HG02763 (cell line): ENCODE data around the gene KDM7A.
"Not testable (repeated sequence)": the region's sequence is repeated elsewhere in the genome, so short reads cannot be mapped to it uniquely, and the experiment has no call there.

Experiments
- ATAC-seq: cut with Tn5 transposase; IDR thresholded peaks from one replicate; pipeline ENCODE4 v1.9.1; 2021; ENCODE audit warnings: mild to moderate bottlenecking, moderate library complexity; ENCODE audit not compliant: unreplicated experiment

The KDM7A gene

GRCh38 chr7:140162081-140162480, 14.7 kb downstream of the KDM7A start:
- ATAC-seq, result not testable (repeated sequence)

GRCh38 chr7:140161047-140161446, 15.7 kb downstream of the KDM7A start:
- ATAC-seq, result no peak

- ATAC-seq, result no peak
Observed at GRCh38 chr7:140160308-140160707, 16.5 kb downstream of the KDM7A start.

GRCh38 chr7:140159497-140159896, 17.3 kb downstream of the KDM7A start:
- ATAC-seq, result no peak

DNA sequence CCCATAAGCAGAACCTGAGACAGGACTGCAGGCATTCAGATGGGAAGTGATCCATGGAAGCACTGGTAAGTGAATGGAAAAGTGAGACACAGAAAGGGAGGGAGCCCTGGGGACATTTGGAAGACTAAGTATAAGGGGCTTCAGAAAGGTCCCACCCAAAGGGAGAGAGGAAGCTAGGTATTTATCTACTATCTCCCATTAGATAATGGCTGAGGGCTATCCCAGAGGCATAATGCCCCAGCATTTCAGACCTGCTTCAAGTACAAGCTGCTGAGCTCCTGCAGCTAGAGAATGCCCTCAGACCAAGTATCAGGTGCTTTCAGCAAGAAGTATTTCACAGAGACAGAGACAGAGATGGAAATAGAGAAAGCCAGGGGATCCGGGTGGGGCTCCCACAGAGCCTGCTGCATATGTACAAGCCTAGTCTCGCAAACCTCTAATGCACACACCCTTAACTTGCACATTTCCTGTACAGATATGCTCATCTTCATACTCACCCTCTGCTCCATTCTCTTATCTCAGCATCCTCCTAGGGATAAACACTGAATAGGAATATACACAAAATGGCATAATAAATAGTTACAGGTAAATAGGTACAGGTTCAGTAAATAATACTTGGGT, 20.2 kb downstream of the KDM7A start:
- ATAC-seq, result no peak

DNA sequence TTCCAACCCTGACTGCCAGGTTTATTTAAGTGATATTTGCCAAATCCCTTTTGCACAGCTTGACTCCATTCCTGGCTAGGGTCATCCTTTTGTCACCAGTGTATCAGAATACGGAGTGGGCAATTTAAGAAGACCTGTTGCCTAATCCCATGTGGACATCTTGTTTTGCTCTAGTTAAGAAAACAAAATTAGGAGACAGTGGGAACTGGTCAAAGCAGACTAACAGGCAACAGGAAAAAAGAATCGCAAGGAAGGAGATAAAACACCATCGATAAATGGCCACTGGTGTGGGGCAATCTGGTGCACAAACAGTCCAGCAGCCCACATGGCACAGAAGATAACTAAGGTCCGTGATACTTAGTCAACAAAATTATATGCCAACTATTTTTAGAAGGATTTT, 21.4 kb downstream of the KDM7A start:
- no peak for ATAC-seq

GRCh38 chr7:140153666-140154161, 23.1 kb downstream of the KDM7A start:
- no peak for ATAC-seq

DNA sequence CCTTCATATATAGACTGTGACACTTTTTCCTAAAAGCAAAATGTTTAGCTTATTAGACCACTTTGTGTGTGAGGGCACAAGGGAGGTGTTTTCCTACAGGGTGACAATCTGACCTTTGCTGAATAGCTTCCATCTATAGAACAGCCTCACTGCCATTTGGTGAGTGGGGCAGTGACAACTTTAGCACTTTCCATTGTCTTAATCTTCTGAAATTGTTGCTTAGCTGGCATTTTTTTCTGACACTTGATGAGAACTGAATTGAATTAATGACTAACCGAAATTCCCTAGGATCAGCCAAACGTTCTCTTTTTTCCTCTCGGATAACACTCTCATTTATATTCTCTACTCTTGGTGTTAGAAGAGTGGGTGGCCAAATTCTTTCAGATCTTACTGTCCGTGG, 30.2 kb downstream of the KDM7A start:
- no peak for ATAC-seq

- no peak for ATAC-seq
Observed at GRCh38 chr7:140145709-140146108, 31.1 kb downstream of the KDM7A start.

GRCh38 chr7:140144821-140145220, 32.0 kb downstream of the KDM7A start:
- ATAC-seq, result no peak

DNA sequence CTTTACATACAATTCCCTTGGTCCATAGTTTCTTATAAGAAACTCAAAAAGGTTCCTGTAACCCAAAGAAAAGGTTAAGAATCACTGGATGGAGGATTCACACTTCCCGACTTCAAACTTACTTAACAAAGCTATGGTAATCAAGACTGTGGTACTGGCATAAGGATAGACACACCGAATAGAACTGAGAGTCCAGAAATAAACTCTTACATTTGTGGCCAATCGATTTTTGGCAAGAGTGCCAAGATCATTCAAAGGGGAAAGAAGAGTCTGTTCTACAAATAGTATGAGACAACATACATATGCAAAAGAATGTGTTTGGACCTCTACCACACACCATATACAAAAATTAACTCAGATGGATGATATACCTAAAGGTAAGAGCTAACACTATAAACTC, 32.8 kb downstream of the KDM7A start:
- no peak for ATAC-seq

DNA sequence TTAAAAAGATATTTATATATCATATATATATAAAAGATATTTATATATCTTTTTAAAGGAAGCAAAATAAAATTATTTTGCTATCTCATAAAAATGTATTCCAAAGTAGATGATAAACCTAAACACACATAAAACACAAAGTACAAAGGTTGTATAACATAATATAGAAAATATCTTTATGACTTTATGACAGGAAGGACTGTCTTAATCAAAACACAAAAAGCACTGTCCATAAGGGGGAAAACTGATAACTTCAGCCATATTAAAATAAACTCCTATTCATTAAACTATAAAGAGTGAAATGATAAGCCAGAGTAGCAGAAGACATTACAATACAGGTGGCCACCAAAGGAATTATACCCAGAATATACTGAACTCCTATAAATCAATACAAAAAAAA, 34.8 kb downstream of the KDM7A start:
- no peak for ATAC-seq

DNA sequence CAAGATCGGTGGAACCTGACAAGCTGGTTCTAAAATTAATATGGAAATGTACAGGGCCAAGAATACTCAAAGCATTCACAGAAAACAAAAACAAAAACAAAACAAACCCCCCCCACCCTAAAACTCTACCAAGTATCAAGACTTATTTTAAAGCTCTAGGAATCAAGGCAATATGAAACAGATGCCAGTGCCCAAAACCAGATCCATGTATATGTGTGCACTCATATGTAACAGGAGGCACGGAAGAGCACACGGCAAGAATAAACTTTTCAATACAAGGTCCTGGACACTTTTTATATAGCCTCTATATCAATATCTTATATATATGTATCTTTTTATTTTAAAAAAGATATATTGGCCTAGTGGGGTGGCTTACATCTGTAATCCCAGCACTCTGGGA, 35.5 kb downstream of the KDM7A start:
- no peak for ATAC-seq

DNA sequence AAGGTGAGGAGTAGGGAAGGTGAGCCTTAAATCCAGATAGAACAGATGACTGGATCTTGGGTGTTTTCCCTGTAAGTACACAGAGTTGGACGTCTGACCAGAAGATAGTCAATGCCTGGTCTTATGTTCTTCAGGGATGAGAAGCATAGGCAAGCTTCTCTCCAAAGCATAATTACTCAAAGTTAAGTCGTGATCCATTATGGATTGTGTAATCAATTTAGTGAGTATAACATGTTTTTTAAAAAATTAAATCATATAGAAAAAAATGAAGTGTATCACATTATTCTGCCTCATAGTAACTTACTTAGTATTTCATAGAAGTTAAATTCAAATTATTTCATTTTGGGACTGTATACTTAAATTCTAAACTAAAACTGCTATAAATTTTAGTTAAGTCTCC, 39.7 kb downstream of the KDM7A start:
- ATAC-seq, result no peak

- no peak for ATAC-seq
Observed at GRCh38 chr7:140136073-140136472, 40.7 kb downstream of the KDM7A start.

- ATAC-seq, result no peak
Observed at GRCh38 chr7:140134039-140134438, 42.7 kb downstream of the KDM7A start.

DNA sequence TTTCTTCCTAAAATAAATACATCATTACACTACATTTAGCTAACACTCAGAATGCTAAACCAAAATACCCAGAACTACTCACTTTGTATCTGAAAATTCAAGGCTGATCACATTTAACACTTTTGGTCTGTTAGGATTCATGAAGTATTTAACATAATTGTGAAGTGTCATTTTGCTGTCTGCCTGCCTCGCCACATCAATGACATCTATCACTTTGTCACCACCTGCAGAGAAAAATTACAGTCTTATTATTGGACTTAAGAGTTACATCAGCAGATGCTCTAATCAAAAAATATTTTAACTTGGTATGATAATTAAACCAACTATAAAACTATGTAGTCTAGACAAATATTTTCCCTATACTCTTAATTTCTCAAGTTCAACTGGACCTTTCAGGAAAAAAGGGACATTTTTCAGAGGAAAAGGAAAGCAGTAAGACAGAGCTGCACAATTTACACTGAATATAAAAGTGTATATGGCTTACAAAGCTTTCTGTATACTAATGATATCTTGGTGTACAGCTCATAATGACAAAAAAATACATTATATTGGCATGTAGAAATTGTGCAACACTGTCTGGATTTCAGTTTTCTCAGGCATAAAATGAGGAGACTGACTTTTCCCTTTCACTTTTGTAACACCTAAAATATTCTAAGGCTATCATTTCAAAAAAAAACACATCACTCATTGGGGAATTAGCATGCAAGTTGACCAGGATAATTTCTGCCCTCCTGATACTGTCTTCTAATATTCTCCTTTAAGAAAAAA, 49.2 kb downstream of the KDM7A start:
- no peak for ATAC-seq

- ATAC-seq, result no peak
Observed at GRCh38 chr7:140126435-140127034, 50.2 kb downstream of the KDM7A start.

GRCh38 chr7:140122965-140123364, 53.8 kb downstream of the KDM7A start:
- ATAC-seq, result no peak

- ATAC-seq, result no peak
Observed at GRCh38 chr7:140121326-140121725, 55.5 kb downstream of the KDM7A start.

GRCh38 chr7:140114817-140115216, 62.0 kb downstream of the KDM7A start:
- ATAC-seq, result not testable (repeated sequence)

- not testable (repeated sequence) for ATAC-seq
Observed at GRCh38 chr7:140108777-140109176, 68.0 kb downstream of the KDM7A start.
